Tongue (tissue), 2 donors: ENCODE data around the gene GP1BA. TPM values are rescaled to one million over a fixed set of nuclear protein-coding genes. Genes with fewer than 3 reads are reported as not detected.

Source experiments
- DNase-seq: peaks from one replicate; pipeline ENCODE4 v3.0.0-alpha.2; 2015
- total RNA-seq: library from RNA; depleted of rRNA; stranded (reverse); fragments of >200 nt; gene quantifications from one replicate; pipeline ENCODE4 v1.2.3, GENCODE V29; 2014

Gene GP1BA
- total RNA-seq: not detected

DNA sequence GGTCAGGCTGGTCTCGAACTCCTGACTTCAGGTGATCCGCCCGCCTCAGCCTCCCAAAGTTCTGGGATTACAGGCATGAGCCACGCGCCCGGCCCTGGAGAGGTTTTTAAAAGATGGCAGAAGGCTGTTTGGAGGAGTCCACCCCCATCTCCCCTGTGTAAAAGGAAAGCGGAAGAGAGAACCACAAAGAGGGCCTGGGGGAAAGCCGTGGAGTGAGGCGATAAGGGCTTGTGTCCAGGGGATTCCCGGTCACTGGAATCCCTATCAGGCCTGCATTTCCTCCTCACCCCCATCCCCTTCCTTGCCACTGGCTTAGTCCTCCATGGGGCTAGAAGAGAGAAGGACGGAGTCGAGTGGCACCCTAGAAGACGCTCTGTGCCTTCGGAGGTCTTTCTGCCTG, at the start of gene GP1BA:
GP1BA (plus strand) TSS at position 315 of the 400 bp plus-strand sequence. CDS start 328 bp downstream, outside the sequence.
- no peak for DNase-seq

DNA sequence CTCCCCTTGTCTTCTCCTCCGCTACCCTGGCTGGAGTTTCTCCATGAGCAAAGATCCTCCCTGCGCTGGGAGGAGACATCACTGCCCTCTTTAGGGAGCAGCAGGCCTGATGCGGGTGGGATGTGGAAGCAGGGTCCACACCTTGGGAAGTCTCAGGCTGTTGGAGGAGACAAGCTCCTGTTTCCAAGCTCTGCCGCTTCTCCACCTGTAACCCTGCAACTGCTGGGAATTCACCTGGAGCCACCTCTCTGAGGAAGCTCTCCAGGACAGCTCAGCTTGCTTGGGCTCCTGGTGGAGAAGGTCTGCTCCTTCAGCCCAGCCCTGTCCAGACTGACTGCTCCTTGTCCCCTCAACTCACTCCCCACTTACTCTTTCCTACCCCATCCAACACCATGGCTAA, 47.6 kb upstream of the GP1BA start:
- DNase-seq: no peak

DNA sequence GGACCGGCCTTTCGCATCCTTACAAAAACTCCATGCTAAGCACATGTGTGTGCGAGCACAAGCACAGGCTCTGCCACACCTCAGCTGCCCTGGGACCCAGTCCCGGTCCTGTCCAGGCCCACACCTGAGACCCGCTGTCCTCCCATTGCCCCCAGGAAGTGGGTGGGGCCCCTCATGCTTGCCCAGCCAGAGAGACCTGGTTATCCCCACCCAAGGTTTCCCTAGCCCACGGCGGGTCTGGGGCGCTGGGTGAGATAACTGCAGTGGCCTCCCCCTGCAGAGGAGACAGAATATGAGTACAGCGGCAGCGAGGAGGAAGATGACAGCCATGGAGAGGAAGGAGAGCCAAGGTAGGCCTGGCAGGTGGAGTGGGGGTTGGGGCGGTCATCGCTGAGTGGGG, 45.2 kb upstream of the GP1BA start:
- DNase-seq: no peak

DNA sequence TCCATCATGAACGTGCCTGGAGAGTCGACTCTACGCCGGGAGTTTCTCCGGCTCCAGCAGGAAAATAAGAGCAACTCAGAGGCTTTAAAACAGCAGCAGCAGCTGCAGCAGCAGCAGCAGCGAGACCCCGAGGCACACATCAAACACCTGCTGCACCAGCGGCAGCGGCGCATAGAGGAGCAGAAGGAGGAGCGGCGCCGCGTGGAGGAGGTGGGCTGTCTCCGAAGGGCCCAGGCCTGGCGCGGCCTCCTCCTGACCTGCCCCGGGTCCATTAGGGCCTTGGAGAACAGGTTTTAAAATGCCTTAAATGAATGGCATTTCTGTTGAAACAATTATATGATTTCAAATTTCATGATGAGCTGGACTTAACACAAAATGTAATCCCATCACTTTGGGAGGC, 44.5 kb upstream of the GP1BA start:
- no peak for DNase-seq

DNA sequence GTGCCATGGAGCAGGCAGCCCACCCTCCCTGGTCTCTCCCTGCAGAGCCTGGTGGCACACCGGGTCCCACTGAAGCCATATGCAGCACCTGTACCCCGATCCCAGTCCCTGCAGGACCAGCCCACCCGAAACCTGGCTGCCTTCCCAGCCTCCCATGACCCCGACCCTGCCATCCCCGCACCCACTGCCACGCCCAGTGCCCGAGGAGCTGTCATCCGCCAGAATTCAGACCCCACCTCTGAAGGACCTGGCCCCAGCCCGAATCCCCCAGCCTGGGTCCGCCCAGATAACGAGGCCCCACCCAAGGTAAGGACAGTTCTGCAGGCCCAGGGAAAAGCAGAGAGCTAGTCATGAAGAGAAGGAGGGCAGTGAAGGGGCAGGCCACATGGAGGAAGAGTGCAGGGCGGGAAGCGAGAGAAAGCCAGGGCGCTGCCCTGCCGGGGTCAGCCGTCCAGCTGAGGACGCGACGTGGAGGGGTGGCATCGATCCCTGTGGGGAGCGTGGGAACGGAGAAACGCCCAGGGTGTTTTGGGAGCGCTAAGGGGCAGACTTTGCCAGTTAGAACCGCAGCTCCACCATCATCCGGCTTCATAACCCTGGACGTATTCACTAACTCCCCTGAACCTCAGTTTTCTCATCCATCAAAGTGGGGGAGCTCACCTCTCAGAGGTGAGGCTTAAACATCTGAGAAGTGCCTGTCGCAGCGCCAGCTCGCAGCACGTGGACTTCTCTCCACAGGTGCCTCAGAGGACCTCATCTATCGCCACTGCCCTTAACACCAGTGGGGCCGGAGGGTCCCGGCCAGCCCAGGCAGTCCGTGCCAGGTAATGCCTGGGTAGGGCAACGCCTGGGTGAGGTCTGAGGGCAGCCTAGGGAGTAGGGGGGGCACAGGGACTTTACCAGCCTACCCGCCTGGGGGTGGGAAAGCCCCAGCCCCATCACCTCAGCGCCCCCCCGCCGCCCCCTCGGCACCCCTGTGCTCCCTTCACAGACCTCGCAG, 40.4 kb upstream of the GP1BA start:
- no peak for DNase-seq

DNA sequence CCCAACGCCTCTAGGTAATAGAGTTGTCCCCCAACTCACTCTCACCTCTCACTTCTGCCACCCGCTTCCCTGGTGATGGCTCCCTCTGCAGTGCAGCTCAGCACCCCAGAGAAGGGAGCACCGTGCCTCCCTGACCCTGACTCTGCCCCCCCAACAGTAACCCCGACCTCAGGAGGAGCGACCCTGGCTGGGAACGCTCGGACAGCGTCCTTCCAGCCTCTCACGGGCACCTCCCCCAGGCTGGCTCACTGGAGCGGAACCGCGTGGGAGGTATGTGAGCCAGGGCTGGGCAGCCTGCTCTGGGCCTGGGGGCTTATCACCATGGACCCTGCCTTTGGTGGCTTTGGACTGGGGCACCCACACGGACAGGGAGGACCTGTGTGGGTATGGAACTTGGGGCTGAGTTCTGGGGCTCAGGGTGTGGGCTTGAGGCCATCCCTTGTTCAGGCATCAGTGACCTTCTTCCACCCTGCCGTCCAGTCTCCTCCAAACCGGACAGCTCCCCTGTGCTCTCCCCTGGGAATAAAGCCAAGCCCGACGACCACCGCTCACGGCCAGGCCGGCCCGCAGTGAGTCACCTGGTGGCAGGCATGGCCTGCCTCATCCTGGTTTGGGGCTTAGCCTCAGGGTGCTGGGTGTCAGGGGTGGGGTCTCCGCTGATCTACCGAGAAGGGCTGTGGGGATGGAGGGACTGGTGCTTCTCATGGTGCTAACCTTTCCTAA, 39.4 kb upstream of the GP1BA start:
- DNase-seq: no peak

DNA sequence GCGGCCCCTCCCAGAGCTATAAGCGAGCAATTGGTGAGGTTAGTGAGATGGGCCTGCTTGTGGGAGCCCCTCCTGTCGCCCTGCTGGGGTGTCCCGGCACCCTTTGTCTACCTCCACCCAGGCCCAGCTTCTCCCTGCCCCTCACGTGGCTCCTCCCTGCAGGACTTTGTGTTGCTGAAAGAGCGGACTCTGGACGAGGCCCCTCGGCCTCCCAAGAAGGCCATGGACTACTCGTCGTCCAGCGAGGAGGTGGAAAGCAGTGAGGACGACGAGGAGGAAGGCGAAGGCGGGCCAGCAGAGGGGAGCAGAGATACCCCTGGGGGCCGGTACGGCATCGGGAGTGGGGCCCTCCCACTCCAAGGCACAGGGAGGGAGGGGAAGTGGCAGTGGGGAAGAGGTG, 38.8 kb upstream of the GP1BA start:
- DNase-seq: no peak

DNA sequence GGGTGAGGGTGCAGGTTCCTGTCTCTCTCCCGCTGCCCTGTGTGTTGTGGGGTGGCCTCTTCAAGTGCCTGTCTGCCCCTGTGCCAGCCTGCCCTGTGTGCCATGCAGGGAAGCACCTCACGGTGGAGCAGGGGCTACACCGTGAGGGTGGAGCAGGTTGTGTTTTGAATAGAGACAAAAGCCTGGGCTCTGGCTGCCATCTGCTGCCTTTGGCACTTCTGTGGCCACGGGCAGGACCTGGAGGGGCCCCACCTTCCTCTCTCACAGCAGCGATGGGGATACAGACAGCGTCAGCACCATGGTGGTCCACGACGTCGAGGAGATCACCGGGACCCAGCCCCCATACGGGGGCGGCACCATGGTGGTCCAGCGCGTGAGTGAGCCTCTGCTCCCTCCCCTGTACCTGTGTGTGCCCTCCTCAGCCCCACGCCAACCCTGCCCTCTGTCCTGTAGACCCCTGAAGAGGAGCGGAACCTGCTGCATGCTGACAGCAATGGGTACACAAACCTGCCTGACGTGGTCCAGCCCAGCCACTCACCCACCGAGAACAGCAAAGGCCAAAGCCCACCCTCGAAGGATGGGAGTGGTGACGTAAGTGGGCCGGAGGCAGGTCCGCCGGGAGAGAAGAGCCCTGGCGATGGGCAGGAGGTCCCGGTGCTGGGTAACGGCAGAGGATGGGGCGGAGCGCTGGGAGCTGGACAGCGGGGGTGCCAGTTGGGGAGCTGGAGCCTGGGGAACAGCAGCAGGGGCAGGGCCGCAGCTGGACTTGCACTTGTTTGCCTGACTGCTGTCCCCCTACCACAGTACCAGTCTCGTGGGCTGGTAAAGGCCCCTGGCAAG, 38.1 kb upstream of the GP1BA start:
- no peak for DNase-seq

DNA sequence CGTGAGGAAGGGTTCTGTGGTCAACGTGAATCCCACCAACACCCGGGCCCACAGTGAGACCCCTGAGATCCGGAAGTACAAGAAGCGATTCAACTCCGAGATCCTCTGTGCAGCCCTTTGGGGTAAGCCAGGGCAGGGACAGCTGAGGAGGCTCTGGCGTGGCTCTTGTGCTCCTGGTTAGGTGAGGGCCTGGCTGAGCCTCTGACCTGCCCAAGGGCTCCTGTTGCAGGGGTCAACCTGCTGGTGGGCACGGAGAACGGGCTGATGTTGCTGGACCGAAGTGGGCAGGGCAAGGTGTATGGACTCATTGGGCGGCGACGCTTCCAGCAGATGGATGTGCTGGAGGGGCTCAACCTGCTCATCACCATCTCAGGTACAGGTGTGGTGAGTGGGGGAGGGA, 37.0 kb upstream of the GP1BA start:
- DNase-seq: no peak

DNA sequence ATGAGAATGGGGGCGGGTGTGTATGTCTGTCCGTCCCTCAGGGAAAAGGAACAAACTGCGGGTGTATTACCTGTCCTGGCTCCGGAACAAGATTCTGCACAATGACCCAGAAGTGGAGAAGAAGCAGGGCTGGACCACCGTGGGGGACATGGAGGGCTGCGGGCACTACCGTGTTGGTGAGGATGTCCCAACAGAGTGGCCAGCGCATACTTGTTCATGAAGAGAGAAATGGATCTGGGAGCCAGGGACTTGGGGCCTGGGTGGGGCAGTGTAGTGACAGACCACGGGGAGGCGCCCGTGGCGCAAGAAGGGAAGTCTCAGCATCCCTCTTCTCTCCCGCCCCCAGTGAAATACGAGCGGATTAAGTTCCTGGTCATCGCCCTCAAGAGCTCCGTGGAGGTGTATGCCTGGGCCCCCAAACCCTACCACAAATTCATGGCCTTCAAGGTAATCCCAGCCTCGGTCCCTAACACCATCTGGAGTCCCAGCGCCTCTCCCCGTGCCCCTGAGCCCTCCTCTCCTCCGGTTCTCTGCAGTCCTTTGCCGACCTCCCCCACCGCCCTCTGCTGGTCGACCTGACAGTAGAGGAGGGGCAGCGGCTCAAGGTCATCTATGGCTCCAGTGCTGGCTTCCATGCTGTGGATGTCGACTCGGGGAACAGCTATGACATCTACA, 36.3 kb upstream of the GP1BA start:
- DNase-seq: no peak

DNA sequence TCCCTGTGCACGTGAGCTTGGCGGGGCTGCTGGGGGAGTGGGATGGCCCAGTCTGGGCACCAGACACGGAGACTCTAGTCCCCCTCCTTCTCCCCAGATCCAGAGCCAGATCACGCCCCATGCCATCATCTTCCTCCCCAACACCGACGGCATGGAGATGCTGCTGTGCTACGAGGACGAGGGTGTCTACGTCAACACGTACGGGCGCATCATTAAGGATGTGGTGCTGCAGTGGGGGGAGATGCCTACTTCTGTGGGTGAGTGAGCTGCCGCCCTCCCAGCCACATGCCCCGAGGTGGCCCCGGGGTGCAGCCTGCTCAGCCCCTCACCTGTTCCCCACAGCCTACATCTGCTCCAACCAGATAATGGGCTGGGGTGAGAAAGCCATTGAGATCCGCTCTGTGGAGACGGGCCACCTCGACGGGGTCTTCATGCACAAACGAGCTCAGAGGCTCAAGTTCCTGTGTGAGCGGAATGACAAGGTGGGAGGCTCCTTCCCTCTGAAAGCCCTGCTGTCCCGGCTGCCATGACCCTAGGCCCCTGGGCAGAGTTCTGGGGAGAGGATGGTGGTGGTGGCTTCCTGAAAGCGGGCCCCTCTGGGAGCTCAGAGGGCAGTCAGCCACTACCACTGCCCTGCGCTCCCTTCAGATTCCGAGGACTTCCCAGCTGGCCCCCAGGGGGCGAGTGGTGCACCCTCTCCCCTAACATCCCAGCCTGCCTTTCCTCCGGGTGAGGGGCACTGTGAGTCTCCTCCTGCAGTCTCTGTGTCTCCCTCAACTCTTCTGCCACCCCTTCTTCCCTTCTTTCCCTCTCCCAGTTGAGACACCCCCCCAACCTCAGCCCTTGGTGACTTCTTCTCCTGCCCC, 35.5 kb upstream of the GP1BA start:
- DNase-seq: no peak

DNA sequence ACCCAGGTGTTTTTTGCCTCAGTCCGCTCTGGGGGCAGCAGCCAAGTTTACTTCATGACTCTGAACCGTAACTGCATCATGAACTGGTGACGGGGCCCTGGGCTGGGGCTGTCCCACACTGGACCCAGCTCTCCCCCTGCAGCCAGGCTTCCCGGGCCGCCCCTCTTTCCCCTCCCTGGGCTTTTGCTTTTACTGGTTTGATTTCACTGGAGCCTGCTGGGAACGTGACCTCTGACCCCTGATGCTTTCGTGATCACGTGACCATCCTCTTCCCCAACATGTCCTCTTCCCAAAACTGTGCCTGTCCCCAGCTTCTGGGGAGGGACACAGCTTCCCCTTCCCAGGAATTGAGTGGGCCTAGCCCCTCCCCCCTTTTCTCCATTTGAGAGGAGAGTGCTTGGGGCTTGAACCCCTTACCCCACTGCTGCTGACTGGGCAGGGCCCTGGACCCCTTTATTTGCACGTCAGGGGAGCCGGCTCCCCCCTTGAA, 34.8 kb upstream of the GP1BA start:
- no peak for DNase-seq

DNA sequence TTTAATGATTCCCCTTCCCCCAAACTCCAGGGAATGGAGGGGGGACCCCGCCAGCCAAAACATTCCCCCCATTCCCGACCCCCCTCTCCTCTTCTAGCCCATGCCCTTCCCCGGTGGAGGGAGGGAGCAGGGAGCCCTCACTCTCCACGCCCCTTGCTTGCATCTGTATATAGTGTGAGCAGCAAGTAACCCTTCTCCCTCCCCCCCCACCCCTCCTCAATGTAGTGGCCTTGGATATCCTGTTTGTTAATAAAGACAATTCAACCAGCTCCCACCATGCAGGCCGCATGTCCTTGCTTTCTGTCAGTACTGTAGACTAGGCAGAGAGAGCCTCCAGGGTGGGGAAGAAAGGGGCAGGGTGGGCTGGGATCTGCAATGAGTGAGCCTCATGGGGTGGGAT, 34.3 kb upstream of the GP1BA start:
- no peak for DNase-seq

DNA sequence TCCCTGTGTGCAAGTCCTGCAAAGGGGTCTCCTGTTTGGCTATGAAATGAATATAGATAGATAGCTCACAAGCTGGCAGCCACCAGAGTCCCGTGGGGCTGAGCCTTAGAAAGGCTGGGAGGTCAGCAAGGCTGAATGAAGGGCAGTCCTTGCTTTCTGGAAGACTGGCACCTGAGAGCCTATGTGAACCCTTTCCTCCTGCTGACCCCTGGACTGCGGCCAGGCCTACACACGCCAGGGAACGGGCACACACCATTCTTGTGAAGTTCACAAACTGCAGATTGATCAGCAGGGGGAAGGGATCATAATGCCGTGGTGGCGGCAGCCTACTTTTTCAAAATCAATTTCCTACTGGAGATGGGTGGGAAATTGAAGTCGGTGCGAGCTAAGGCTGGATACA, 33.7 kb upstream of the GP1BA start:
- DNase-seq: no peak

DNA sequence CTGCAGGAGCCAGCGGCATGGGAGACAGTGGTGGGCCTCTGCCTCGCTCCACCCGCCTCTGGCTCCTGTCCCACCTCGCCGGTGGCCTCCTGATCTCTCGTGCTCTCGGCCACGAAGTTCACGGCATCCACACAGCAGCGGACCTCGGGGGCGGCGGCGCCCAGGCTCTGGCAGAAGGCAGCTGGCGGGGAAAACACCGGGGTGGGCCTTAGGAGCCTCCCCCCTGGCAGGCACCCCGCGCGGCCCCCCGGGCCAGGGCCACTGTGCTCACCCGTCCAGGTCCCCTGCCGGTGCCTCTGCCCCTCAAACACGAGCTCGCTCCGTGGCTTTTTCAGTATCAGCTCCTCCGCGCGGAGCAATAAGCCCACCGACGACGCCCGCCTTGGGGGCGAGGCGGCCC, 33.1 kb upstream of the GP1BA start:
- DNase-seq: no peak

DNA sequence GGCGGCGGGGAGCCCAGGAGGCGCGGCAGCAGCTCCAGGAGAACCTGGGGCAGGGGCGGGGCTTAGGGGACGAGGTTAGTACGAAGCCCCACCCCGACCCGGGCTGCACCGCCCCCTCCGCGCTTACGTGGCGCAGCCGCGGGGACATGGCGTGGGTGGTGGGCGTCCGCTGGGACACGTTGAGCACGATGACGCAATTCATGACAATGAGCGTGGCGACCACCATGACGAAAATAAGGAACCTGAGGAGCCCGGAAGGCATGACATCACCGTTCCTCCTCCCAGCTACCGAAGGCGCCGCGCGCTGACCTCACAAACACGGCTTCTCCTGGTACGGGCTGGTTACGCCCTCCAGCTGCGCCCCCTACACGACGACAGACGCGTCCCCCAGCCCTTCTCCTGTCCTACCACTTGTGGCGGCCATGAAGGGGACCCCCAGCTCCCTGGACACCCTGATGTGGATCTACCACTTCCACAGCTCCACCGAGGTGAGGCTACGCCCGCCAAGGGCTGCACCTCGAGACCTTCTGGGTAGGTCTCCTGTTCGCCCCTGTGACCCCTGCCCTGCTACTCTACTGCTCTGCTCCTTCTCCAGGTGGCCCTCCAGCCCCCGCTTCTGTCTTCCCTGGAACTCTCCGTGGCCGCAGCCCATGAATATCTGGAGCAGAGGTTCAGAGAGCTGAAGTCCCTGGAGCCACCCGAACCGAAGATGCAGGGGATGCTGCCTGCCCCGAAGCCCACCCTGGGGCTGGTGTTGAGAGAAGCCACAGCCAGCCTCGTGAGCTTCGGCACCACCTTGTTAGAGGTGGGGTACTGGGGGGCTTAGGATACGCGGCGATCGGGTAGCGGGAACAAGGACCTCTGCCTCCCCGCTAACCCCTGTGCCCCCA, 32.5 kb upstream of the GP1BA start, which contains the start of gene C17orf107:
C17orf107 (plus strand) TSS at position 196 of the 890 bp plus-strand sequence; CDS start at position 423, 227 bp downstream.
- peak; percentile 82 for DNase-seq

DNA sequence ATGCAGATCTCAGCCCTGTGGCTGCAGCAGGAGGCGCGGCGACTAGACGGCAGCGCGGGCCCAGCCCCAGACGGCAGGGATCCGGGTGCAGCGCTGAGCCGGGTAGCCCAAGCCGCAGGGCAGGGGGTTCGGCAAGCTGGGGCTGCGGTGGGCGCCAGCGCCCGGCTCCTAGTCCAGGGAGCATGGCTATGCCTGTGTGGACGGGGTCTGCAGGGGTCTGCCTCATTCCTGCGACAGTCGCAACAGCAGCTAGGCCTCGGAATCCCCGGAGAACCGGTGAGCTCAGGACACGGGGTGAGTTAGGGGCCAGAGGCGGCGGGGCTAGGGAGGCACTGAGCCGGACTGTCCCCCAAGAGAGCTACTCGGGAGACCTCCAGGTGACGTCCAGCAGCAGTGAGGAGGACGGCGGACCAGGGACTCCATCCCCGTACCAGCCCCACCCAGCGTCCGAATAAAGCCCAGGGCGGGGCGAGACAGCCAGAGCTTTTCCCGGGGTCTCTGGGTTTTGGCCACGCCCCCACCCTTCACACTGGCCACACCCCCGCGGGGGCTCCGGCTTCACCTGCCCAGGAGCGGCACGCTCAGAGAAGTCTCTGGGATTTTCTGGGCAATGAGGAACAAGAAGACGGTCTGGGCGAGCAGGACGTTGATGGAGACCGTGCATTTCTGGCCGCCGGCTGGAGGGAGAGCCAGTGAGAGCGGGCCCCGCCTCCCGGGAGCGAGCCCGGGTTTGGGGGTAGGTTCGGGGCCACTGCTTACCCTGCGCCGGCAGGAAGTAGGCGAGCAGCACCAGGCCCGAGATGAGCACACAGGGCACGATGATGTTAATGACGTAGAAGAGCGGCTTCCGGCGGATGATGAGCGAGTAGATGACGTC, 31.6 kb upstream of the GP1BA start:
- DNase-seq: peak; percentile 50

DNA sequence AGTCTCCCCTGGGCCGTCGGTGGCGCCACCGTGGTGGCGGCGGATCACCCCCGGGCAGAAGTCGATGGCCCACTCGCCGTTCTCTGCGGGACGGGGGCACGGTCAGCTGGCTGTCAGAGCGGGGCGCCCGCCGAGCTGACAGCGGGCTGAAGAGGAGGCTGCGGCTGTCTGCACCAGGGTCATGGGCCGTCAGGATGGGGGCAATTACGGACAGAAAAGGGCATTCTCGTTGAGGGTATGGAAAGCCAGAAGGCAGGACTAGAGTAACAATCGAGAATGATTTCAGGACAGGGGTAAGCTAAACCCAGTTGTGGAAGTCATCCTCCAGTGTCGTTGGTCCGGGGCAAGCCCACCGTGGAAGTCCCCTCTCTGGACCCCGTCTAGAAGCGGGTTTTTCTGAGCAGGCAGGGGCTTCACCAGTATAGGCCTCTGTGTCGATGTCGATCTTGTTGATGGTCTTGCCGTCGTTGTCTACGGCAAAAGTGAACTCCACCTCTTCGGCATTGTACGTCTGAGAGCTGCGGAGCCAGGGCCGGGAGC, 30.9 kb upstream of the GP1BA start:
- no peak for DNase-seq
